GM20431 (cell line): Measurements from ENCODE around the gene C3orf52.

ENCODE experiments used
- in situ Hi-C: fragments of 300-500 bp; cut with MseI, MboI; formaldehyde crosslinking; loops from one replicate; pipeline ENCODE4 v1.15.0; 2020; ENCODE audit warnings: low sequenced_read_pairs; ENCODE audit not compliant: unreplicated experiment

Gene C3orf52

GRCh38 chr3:112132088-112132487 lies 45.9 kb downstream of the C3orf52 start:
- in situ Hi-C loops = loop anchor here (25.0 kb wide), 1 partner anchor 405 kb away; no protein-coding TSS in a partner anchor

- in situ Hi-C loops = loop anchor here (25.0 kb wide), 1 partner anchor 405 kb away; no protein-coding TSS in a partner anchor
Measured at GRCh38 chr3:112132554-112132953, 46.4 kb downstream of the C3orf52 start.

- in situ Hi-C loops = loop anchor here (25.0 kb wide), 1 partner anchor 404 kb away; no protein-coding TSS in a partner anchor
Measured at GRCh38 chr3:112132975-112133448, 46.8 kb downstream of the C3orf52 start, which contains the start of gene GCSAM. TSS of gene GCSAM (minus strand) at chr3:112133248. CDS start at chr3:112133120, 128 bp downstream.

- in situ Hi-C loops = loop anchor here (25.0 kb wide), 1 partner anchor 404 kb away; no protein-coding TSS in a partner anchor
Measured at GRCh38 chr3:112133626-112134334, 47.6 kb downstream of the C3orf52 start.

GRCh38 chr3:112134335-112135124 lies 48.3 kb downstream of the C3orf52 start:
- in situ Hi-C loops = loop anchor here (25.0 kb wide), 1 partner anchor 403 kb away; no protein-coding TSS in a partner anchor

- in situ Hi-C loops = loop anchor here (25.0 kb wide), 1 partner anchor 401 kb away; no protein-coding TSS in a partner anchor
Measured at GRCh38 chr3:112136046-112136445, 49.9 kb downstream of the C3orf52 start.

GRCh38 chr3:112136959-112137693 lies 50.9 kb downstream of the C3orf52 start:
- in situ Hi-C loops = loop anchor here (25.0 kb wide), 1 partner anchor 400 kb away; no protein-coding TSS in a partner anchor

GRCh38 chr3:112137781-112138180 lies 51.6 kb downstream of the C3orf52 start:
- in situ Hi-C loops = loop anchor here (25.0 kb wide), 1 partner anchor 400 kb away; no protein-coding TSS in a partner anchor

- in situ Hi-C loops = loop anchor here (25.0 kb wide), 1 partner anchor 399 kb away; no protein-coding TSS in a partner anchor
Measured at GRCh38 chr3:112138219-112138969, 52.2 kb downstream of the C3orf52 start.

GRCh38 chr3:112140584-112140983 lies 54.4 kb downstream of the C3orf52 start:
- in situ Hi-C loops = loop anchor here (25.0 kb wide), 1 partner anchor 397 kb away; no protein-coding TSS in a partner anchor

GRCh38 chr3:112141293-112141692 lies 55.1 kb downstream of the C3orf52 start:
- in situ Hi-C loops = loop anchor here (25.0 kb wide), 1 partner anchor 396 kb away; no protein-coding TSS in a partner anchor

- in situ Hi-C loops = loop anchor here (25.0 kb wide), 1 partner anchor 394 kb away; no protein-coding TSS in a partner anchor
Measured at GRCh38 chr3:112143251-112143650, 57.1 kb downstream of the C3orf52 start.

- in situ Hi-C loops = loop anchor here (25.0 kb wide), 1 partner anchor 394 kb away; no protein-coding TSS in a partner anchor
Measured at GRCh38 chr3:112143689-112144088, 57.5 kb downstream of the C3orf52 start.

- in situ Hi-C loops = loop anchor here (25.0 kb wide), 1 partner anchor 388 kb away; no protein-coding TSS in a partner anchor
Measured at GRCh38 chr3:112149136-112149535, 62.9 kb downstream of the C3orf52 start.

GRCh38 chr3:112167758-112168157 lies 81.6 kb downstream of the C3orf52 start:
- in situ Hi-C loops = no loop called here
